Measurements from ENCODE around the gene BMPR1B.
"Not testable (repeated sequence)": the region's sequence is repeated elsewhere in the genome, so short reads cannot be mapped to it uniquely, and the experiment has no call there.

DNA sequence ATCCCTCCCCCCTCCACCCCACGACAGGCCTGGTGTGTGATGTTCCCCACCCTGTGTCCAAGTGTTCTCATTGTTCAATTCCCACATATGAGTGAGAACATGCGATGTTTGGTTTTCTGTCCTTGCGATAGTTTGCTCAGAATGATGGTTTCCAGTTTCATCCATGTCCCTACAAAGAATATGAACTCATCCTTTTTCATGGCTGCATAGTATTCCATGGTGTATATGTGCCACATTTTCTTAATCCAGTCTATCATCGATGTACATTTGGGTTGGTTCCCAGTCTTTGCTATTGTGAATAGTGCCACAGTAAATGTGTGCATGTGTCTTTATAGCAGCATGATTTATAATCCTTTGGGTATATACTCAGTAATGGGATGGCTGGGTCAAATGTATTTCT is 376.3 kb downstream of the BMPR1B start:
- TF ChIP-seq, protein P1, sequence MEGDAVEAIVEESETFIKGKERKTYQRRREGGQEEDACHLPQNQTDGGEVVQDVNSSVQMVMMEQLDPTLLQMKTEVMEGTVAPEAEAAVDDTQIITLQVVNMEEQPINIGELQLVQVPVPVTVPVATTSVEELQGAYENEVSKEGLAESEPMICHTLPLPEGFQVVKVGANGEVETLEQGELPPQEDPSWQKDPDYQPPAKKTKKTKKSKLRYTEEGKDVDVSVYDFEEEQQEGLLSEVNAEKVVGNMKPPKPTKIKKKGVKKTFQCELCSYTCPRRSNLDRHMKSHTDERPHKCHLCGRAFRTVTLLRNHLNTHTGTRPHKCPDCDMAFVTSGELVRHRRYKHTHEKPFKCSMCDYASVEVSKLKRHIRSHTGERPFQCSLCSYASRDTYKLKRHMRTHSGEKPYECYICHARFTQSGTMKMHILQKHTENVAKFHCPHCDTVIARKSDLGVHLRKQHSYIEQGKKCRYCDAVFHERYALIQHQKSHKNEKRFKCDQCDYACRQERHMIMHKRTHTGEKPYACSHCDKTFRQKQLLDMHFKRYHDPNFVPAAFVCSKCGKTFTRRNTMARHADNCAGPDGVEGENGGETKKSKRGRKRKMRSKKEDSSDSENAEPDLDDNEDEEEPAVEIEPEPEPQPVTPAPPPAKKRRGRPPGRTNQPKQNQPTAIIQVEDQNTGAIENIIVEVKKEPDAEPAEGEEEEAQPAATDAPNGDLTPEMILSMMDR (IDR thresholded peaks at IDR 0.05), result not testable (repeated sequence)
- not testable (repeated sequence) for TF ChIP-seq POLR2A, POLR2AphosphoS5 (IDR thresholded peaks at IDR 0.05)
